PC-3 (cell line): ENCODE data around the gene COLGALT1. TPM values are rescaled to one million over a fixed set of nuclear protein-coding genes. Genes with fewer than 3 reads are reported as not detected.

Experiments used
- ATAC-seq: fragments of 200-7000 bp; cut with Tn5 transposase; 2 replicates; pipeline ENCODE4 v1.9.1; 2020; ENCODE audit warnings: mild to moderate bottlenecking, moderate library complexity
- BruUV-seq: library from RNA; stranded (reverse); fragments of 400-500 nt; replicated peaks from 2 replicates; lab custom pipeline; 2021; lab: Mats Ljungman, UMichigan
- CTCF ChIA-PET: fragments of 300-600 bp; sonication (Branson Sonifier 250); formaldehyde crosslinking; loops from one replicate; lab custom pipeline; 2022; ENCODE audit warnings: antibody characterized with exemption; lab: Charles Lee
- POLR2A ChIA-PET: fragments of 300-600 bp; sonication (Branson Sonifier 250); formaldehyde crosslinking; loops from one replicate; lab custom pipeline; 2022; ENCODE audit warnings: antibody characterized with exemption; ENCODE audit not compliant: unreplicated experiment; lab: Charles Lee
- DNase-seq: peaks from one replicate; pipeline ENCODE4 v3.0.0-alpha.2; 2015
- H2AFZ ChIP-seq: fragments of 300-600 bp; sonication (generic); 2 replicates; pipeline ENCODE4 v1.6.0; 2016; ENCODE audit warnings: antibody characterized with exemption, low read length
- H3F3A ChIP-seq: fragments of 300-600 bp; sonication (generic); one replicate; pipeline ENCODE4 v1.6.0; 2017; ENCODE audit warnings: antibody characterized with exemption, low read length, control low read depth, mild to moderate bottlenecking; ENCODE audit not compliant: unreplicated experiment
- H3K27ac ChIP-seq: fragments of 300-600 bp; sonication (generic); 2 replicates; pipeline ENCODE4 v1.5.1; 2016; ENCODE audit warnings: mild to moderate bottlenecking, low read length
- H3K27me3 ChIP-seq: fragments of 300-600 bp; sonication (generic); 2 replicates; pipeline ENCODE4 v1.6.1; 2016; ENCODE audit warnings: low read length, mixed read lengths
- H3K36me3 ChIP-seq: fragments of 300-600 bp; sonication (generic); 2 replicates; pipeline ENCODE4 v1.6.1; 2016; ENCODE audit warnings: low read depth, mixed run types, low read length, mixed read lengths
- H3K4me1 ChIP-seq: fragments of 300-600 bp; sonication (generic); 2 replicates; pipeline ENCODE4 v1.5.1; 2016; ENCODE audit warnings: low read length; ENCODE audit not compliant: insufficient read depth
- H3K4me2 ChIP-seq: fragments of 300-600 bp; sonication (generic); 2 replicates; pipeline ENCODE4 v1.6.0; 2016; ENCODE audit warnings: low read length
- H3K4me3 ChIP-seq: fragments of 300-600 bp; sonication (generic); 2 replicates; pipeline ENCODE4 v1.5.1; 2016; ENCODE audit warnings: mild to moderate bottlenecking, low read length, mixed read lengths
- H3K79me2 ChIP-seq: fragments of 300-600 bp; sonication (generic); 2 replicates; pipeline ENCODE4 v1.6.1; 2017; ENCODE audit warnings: low read length, mixed read lengths
- H3K9ac ChIP-seq: fragments of 300-600 bp; sonication (generic); 2 replicates; pipeline ENCODE4 v1.6.0; 2016; ENCODE audit warnings: mild to moderate bottlenecking, low read length
- H3K9me2 ChIP-seq: fragments of 300-600 bp; sonication (generic); replicated peaks from 2 replicates; pipeline ENCODE4 v1.6.1; 2016; ENCODE audit warnings: mixed run types, low read length, mixed read lengths
- H3K9me3 ChIP-seq: fragments of 300-600 bp; sonication (generic); 2 replicates; pipeline ENCODE4 v1.6.1; 2016; ENCODE audit warnings: low read length, mixed read lengths
- H4K20me1 ChIP-seq: fragments of 300-600 bp; sonication (generic); 2 replicates; pipeline ENCODE4 v1.6.1; 2016; ENCODE audit warnings: low read length, mixed read lengths
- EZH2 ChIP-seq: fragments of 300-600 bp; sonication (generic); IDR thresholded peaks from one replicate; pipeline ENCODE4 v1.6.1; 2017; ENCODE audit warnings: antibody characterized with exemption, mild to moderate bottlenecking, low read length; ENCODE audit not compliant: unreplicated experiment
- EZH2phosphoT487 ChIP-seq: fragments of 300-600 bp; sonication (generic); IDR thresholded peaks from 2 replicates; pipeline ENCODE4 v1.6.1; 2018; ENCODE audit warnings: mild to moderate bottlenecking, antibody characterized with exemption, low read length, borderline replicate concordance
- intact Hi-C: fragments of 100-400 bp; cut with micrococcal nuclease; formaldehyde crosslinking; loops from 2 replicates; pipeline ENCODE4 v1.9.0; 2023
- total RNA-seq: library from RNA; depleted of rRNA; stranded (reverse); fragments of >200 nt; gene quantifications from 2 replicates; pipeline ENCODE4 v1.2.3, GENCODE V29; 2014
- TF ChIP-seq, protein P1 (sequence below): fragments of 300-600 bp; sonication (generic); conservative IDR thresholded peaks from 2 replicates; pipeline ENCODE4 v1.5.1; 2017; ENCODE audit warnings: antibody characterized with exemption, low read depth, mild to moderate bottlenecking, low read length

COLGALT1 gene
- total RNA-seq, 1 experiment from 2014 or later: 80.7 TPM

DNA sequence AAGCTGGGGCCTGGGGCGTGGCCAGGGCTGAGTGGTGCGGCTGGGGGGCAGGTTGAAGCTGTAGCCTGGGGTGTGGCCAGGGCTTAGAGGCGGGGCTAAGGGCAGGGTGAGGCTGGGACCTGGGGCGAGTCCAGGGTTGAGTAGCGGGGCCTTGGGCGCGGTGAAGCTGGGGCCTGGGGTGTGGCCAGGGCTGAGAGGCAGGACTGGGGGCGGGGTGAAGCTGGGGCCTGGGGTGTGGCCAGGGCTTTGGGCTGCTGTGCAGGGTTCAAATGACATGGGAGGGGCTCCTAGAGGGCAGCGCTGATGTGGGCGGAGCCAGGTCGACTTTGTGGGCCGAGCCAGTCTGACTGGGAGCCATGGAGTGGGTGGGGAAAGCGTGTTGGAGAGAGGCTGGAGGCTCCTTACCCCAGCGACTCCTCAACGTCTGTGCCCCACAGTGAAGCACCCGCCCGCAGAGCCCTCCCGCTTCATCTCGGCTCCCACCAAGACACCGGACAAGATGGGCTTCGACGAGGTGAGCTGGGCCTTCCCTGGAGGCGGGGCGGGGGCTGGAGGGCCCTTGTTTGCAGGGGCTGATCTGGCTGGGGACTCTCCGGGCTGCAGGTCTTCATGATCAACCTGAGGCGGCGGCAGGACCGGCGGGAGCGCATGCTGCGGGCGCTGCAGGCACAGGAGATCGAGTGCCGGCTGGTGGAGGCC is 21.5 kb downstream of the COLGALT1 start:
- Histone ChIP-seq H3K9me2 (no peaks in the 10 kb centered on the region), H3K27me3 (no peaks in the 10 kb centered on the region), H3K79me2 (no peaks in the 10 kb centered on the region), H3F3A (no peaks in the 10 kb centered on the region), H3K36me3 (peaks cover 40% of the 10 kb centered on the region), H3K9me3 (no peaks in the 10 kb centered on the region), H3K27ac (no peak overlapping the region), H4K20me1 (no peaks in the 10 kb centered on the region), H2AFZ (no peak overlapping the region), H3K4me1 (no peaks in the 10 kb centered on the region), H3K9ac (no peak overlapping the region), H3K4me2 (no peak overlapping the region), H3K4me3 (no peak overlapping the region)
- TF ChIP-seq, protein P1, sequence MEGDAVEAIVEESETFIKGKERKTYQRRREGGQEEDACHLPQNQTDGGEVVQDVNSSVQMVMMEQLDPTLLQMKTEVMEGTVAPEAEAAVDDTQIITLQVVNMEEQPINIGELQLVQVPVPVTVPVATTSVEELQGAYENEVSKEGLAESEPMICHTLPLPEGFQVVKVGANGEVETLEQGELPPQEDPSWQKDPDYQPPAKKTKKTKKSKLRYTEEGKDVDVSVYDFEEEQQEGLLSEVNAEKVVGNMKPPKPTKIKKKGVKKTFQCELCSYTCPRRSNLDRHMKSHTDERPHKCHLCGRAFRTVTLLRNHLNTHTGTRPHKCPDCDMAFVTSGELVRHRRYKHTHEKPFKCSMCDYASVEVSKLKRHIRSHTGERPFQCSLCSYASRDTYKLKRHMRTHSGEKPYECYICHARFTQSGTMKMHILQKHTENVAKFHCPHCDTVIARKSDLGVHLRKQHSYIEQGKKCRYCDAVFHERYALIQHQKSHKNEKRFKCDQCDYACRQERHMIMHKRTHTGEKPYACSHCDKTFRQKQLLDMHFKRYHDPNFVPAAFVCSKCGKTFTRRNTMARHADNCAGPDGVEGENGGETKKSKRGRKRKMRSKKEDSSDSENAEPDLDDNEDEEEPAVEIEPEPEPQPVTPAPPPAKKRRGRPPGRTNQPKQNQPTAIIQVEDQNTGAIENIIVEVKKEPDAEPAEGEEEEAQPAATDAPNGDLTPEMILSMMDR: no peak
- TF ChIP-seq EZH2phosphoT487: no peak
- TF ChIP-seq EZH2: no peak
- ChIA-PET CTCF (no interaction called here), POLR2A (no interaction called here)
- no TSS peak for BruUV-seq
- intact Hi-C loops: no loop called here
- ATAC-seq: no peak; the same call in 1 of the 2 replicates
- no peak for DNase-seq

- intact Hi-C loops: no loop called here
Measured at GRCh38 chr19:17577457-17578097, 22.1 kb downstream of the COLGALT1 start.

More at GRCh38 chr19:17577457-17578097, 22.1 kb downstream of the COLGALT1 start:
- no peak overlapping the region for H2AFZ ChIP-seq
- ChIA-PET POLR2A (interaction anchor here (0.6 kb wide), 1 partner anchor 194 kb away, joined by 3 read pairs; no protein-coding TSS in a partner anchor), CTCF (no interaction called here)
- BruUV-seq: no TSS peak
- TF ChIP-seq EZH2phosphoT487 (no peak), EZH2 (no peak)
- TF ChIP-seq, protein P1: no peak
- no peak for DNase-seq
- H3K79me2 ChIP-seq: no peaks in the 10 kb centered on the region
- no peaks in the 10 kb centered on the region for H3K4me1 ChIP-seq
- no peaks in the 10 kb centered on the region for H3F3A ChIP-seq
- H3K9ac ChIP-seq: no peak overlapping the region
- H3K27me3 ChIP-seq: no peaks in the 10 kb centered on the region
- H3K4me3 ChIP-seq: no peak overlapping the region
- ATAC-seq: no peak
- no peaks in the 10 kb centered on the region for H3K9me3 ChIP-seq
- H3K9me2 ChIP-seq: no peaks in the 10 kb centered on the region
- no peaks in the 10 kb centered on the region for H4K20me1 ChIP-seq
- H3K36me3 ChIP-seq: peaks cover 34% of the 10 kb centered on the region
- H3K4me2 ChIP-seq: no peak overlapping the region
- no peak overlapping the region for H3K27ac ChIP-seq
